Heart right ventricle (tissue), 16 donors: ENCODE results near the gene UBE2D4. TPM values are rescaled to one million over a fixed set of nuclear protein-coding genes. Genes with fewer than 3 reads are reported as not detected.
"Not testable (repeated sequence)": the region's sequence is repeated elsewhere in the genome, so short reads cannot be mapped to it uniquely, and the experiment has no call there.

Experiments used
- ATAC-seq, 8 donors: fragments of 200-7000 bp; cut with Tn5 transposase; one replicate each; pipeline ENCODE4 v1.9.1; 2020; ENCODE audit warnings: mild to moderate bottlenecking in 8 of 8, moderate library complexity in 8 of 8, moderate number of reproducible peaks in 1 of 8
- DNase-seq, 2 donors: peaks; one replicate each; pipeline ENCODE4 v3.0.0-alpha.2; 2020
- H3K27ac ChIP-seq, 10 donors: fragments of 200-600 bp; sonication (generic) in 2 of 10; one replicate each; pipeline versions ENCODE4 v1.5.0 to v1.8.0; 2020 to 2022; ENCODE audit warnings: mild to moderate bottlenecking in 3 of 10
- H3K27me3 ChIP-seq, 7 donors: fragments of 200-600 bp; one replicate each; pipeline ENCODE4 v1.8.0; 2021 to 2022; ENCODE audit warnings: mild to moderate bottlenecking in 2 of 7
- H3K36me3 ChIP-seq, 9 donors: fragments of 200-600 bp; sonication (generic) in 1 of 9; one replicate each; pipeline versions ENCODE4 v1.5.0 to v1.8.0; 2020 to 2022; ENCODE audit warnings: mild to moderate bottlenecking in 2 of 9
- H3K4me1 ChIP-seq, 9 donors: fragments of 200-600 bp; sonication (generic) in 1 of 9; one replicate each; pipeline versions ENCODE4 v1.5.0 to v1.8.0; 2020 to 2022; ENCODE audit warnings: mild to moderate bottlenecking in 4 of 9
- H3K4me3 ChIP-seq, 10 donors: fragments of 200-600 bp; sonication (generic) in 2 of 10; one replicate each; pipeline versions ENCODE4 v1.5.0 to v1.8.0; 2020 to 2022; ENCODE audit warnings: mild to moderate bottlenecking in 7 of 10, moderate library complexity in 2 of 10
- H3K9me3 ChIP-seq, 11 donors: fragments of 200-600 bp in 10 of 11; sonication (generic) in 2 of 11; one replicate each; pipeline versions ENCODE4 v1.5.0 to v1.8.0; 2013 to 2022; ENCODE audit warnings: mild to moderate bottlenecking in 2 of 11, control low read depth in 1 of 11, moderate library complexity in 1 of 11
- WGBS, 2 donors: extraction: QIAGEN DNeasy Blood & Tissue Kit; methylation state at CpG; one replicate each; pipeline ENCODE4 v1.1.7; 2013; ENCODE audit warnings: inconsistent platforms in 1 of 2; 5-methylcytosine and 5-hydroxymethylcytosine counted together
- intact Hi-C, 10 donors: fragments of 100-400 bp; cut with DNase I; formaldehyde crosslinking; loops; one replicate each; pipeline versions ENCODE4 v1.11.1 to v1.14.2; 2022
- polyA plus RNA-seq, 2 donors: library from polyadenylated mRNA; stranded (reverse); fragments of 200-250 nt; gene quantifications; one replicate each; pipeline ENCODE4 v1.2.3, GENCODE V29; 2013
- total RNA-seq, 10 donors: library from RNA; stranded (reverse); fragmentation: NEBNext Ultra II Directional in 3 of 10; extraction: Animal tissue kit (Norgen Biotek cat#: 25700) in 3 of 10; gene quantifications; one replicate each; pipeline versions ENCODE4 v1.2.1 to v1.2.4, GENCODE V29; 2021 to 2023
- donor health status: Arrhythmogenic right ventricular cardiomyopathy.
- donor health status: ischemic (EF 13 %, LVEDD 7.1; RV severe dilation, severe dysfunction).
- donor health status: healthy with polysubstance abuse.
- donor health status: DM: no; HTN: yes; CAD: no.
- donor health status: DM: no; HTN: no; CAD: no.
- donor health status: ischemic (EF 25% LVEDD 6.9; RV normal size, moderate dysfunction).
- donor health status: ischemic (EF 25% LVEDD 5.7; RV mildly dilated, moderate dysfunction).
- donor health status: healthy.
- donor health status: DM: yes; HTN: yes; CAD: no.
- donor health status: Ischemic cardiomyopathy.
- donor health status: ischemic (EF 35%, LVEDD 5.7; RV mildly dilated, moderate dysfunction).
- donor health status: nonischemic (EF 11% LVEDD 7.7; RV severe dilation, severe dysfunction).
- donor health status: DM: yes; HTN: yes; CAD: no.
- donor health status: PGD.
- donor health status: ischemic (EF 29% LVEDD 5.4; RV normal size, mild dysfunction).
- donor health status: nonischemic (EF 23%, LVEDD 6.1; RV moderate dilation, normal function).

UBE2D4 gene
- total and polyA plus RNA-seq, 12 donors, result 26.2 to 56.1 (median 41.7) TPM

DNA sequence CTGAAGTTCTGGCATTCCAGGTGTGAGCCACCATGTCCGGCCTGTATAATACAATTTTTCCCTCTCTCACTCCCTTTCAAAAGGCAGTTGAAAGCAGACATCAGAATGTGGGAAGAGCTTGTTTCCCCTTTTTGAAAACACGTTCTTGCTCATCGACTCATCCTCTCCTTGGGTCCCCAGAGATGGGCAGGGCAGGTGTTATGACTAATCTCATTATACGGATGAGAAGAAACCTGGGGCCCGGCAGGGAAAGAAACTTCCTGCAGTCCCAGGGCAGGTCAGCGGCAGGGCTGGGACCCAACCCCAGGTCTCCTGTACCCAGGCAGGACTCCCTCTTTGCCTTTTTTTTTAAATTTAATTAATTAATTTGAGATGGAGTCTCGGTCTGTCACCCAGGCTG is 66.7 kb downstream of the UBE2D4 start:
- 81 to 91% methylated on average over 7 of the region's 7 CpGs for WGBS, 2 donors
- H3K4me3 ChIP-seq, H3K27me3 ChIP-seq, H3K9me3 ChIP-seq, ATAC-seq, DNase-seq, H3K4me1 ChIP-seq, H3K36me3 ChIP-seq, H3K27ac ChIP-seq, intact Hi-C loops: not testable (repeated sequence)

GRCh38 chr7:43994681-43995080 is 68.4 kb downstream of the UBE2D4 start:
- intact Hi-C loops, H3K4me1 ChIP-seq, H3K27me3 ChIP-seq, H3K36me3 ChIP-seq, H3K9me3 ChIP-seq, H3K4me3 ChIP-seq, DNase-seq, H3K27ac ChIP-seq: not testable (repeated sequence)
- 98 to 100% methylated on average over 5 to 6 of the region's 6 CpGs for WGBS, 2 donors
- ATAC-seq, result peak in 1 of 8 donors; percentile 32

GRCh38 chr7:43997532-43997931 is 71.3 kb downstream of the UBE2D4 start, which contains the start of gene SPDYE1:
SPDYE1 (plus strand) TSS chr7:43997897; CDS start chr7:43999950, 2,053 bp downstream.
- 92 to 97% methylated on average over 3 of the region's 3 CpGs for WGBS, 2 donors
- peak in 3 of 8 donors; percentile 14 to 30 (median 22) for ATAC-seq
- intact Hi-C loops, result not testable (repeated sequence)

More at GRCh38 chr7:43997532-43997931, 71.3 kb downstream of the UBE2D4 start, which contains the start of gene SPDYE1:
- not testable (repeated sequence) for H3K4me3 ChIP-seq, H3K27ac ChIP-seq, H3K27me3 ChIP-seq, DNase-seq, H3K9me3 ChIP-seq, H3K36me3 ChIP-seq, H3K4me1 ChIP-seq

Other genes starting within 250 kb of the UBE2D4 start
- 10 to 100 TPM; 64.5 to 83.1 (median 75.4) TPM for gene COA1, start 196.9 kb upstream of the UBE2D4 start, total RNA-seq
- gene COA1, start 196.9 kb upstream of the UBE2D4 start, polyA plus RNA-seq, result 10 to 100 TPM; 52.1 to 83.3 TPM
- 10 to 100 TPM; 39.4 to 68.9 (median 45.1) TPM for gene BLVRA, start 167.8 kb upstream of the UBE2D4 start, total RNA-seq
- gene BLVRA, start 167.8 kb upstream of the UBE2D4 start, polyA plus RNA-seq, result 10 to 100 TPM; 47.8 to 54.6 TPM
- gene MRPS24, start 56.9 kb upstream of the UBE2D4 start, total RNA-seq, result 100 to 1,000 TPM; 124 to 197 (median 154) TPM
- gene MRPS24, start 56.9 kb upstream of the UBE2D4 start, polyA plus RNA-seq, result 100 to 1,000 TPM; 164 to 227 TPM
- 10 to 100 TPM; 34.6 to 46.3 (median 40.0) TPM for gene URGCP, start 19.8 kb upstream of the UBE2D4 start, total RNA-seq
- 10 to 100 TPM; 14.1 to 33.1 TPM for gene URGCP, start 19.8 kb upstream of the UBE2D4 start, polyA plus RNA-seq
- under 1 TPM in 1 of 10 donors, not detected in 9; 0.11 TPM for gene SPDYE1, start 71.5 kb downstream of the UBE2D4 start, total RNA-seq
- gene SPDYE1, start 71.5 kb downstream of the UBE2D4 start, polyA plus RNA-seq, result not detected
- 10 to 100 TPM; 26.0 to 59.0 (median 35.4) TPM for gene DBNL, start 118.3 kb downstream of the UBE2D4 start, total RNA-seq
- 10 to 100 TPM; 34.8 to 74.3 TPM for gene DBNL, start 118.3 kb downstream of the UBE2D4 start, polyA plus RNA-seq
- gene PGAM2, start 139.1 kb downstream of the UBE2D4 start, total RNA-seq, result 1,000 to 10,000 TPM in 2 of 10 donors, 100 to 1,000 TPM in 8; 375 to 1,148 (median 557) TPM
- 1,000 to 10,000 TPM in 1 of 2 donors, 100 to 1,000 TPM in 1; 367 to 2,327 TPM for gene PGAM2, start 139.1 kb downstream of the UBE2D4 start, polyA plus RNA-seq
- 10 to 100 TPM; 10.9 to 28.4 (median 13.5) TPM for gene POLM, start 156.1 kb downstream of the UBE2D4 start, total RNA-seq
- 10 to 100 TPM in 1 of 2 donors, 1 to 10 TPM in 1; 6.7 to 22.8 TPM for gene POLM, start 156.1 kb downstream of the UBE2D4 start, polyA plus RNA-seq
- 10 to 100 TPM; 14.1 to 31.3 (median 21.6) TPM for gene AEBP1, start 177.9 kb downstream of the UBE2D4 start, total RNA-seq
- 10 to 100 TPM; 18.0 to 33.7 TPM for gene AEBP1, start 177.9 kb downstream of the UBE2D4 start, polyA plus RNA-seq
- gene POLD2, start 197.1 kb downstream of the UBE2D4 start, total RNA-seq, result 10 to 100 TPM; 64.4 to 92.0 (median 76.8) TPM
- gene POLD2, start 197.1 kb downstream of the UBE2D4 start, polyA plus RNA-seq, result 100 to 1,000 TPM in 1 of 2 donors, 10 to 100 TPM in 1; 89.3 to 150 TPM
- 1,000 to 10,000 TPM in 7 of 10 donors, 100 to 1,000 TPM in 3; 146 to 6,323 (median 1,764) TPM for gene MYL7, start 214.9 kb downstream of the UBE2D4 start, total RNA-seq
- gene MYL7, start 214.9 kb downstream of the UBE2D4 start, polyA plus RNA-seq, result 1,000 to 10,000 TPM; 1,475 to 2,069 TPM